H9 (cell line): ENCODE data around the gene FOXO1. TPM values are rescaled to one million over a fixed set of nuclear protein-coding genes. Genes with fewer than 3 reads are reported as not detected.

Experiments used
- DNase-seq: peaks from one replicate; pipeline ENCODE4 v3.0.0-alpha.2; 2017
- H2AFZ ChIP-seq: one replicate; pipeline ENCODE4 v1.6.1; 2013; ENCODE audit warnings: mild to moderate bottlenecking, low read length, control low read depth, moderate library complexity
- H2AK5ac ChIP-seq: 2 replicates; pipeline ENCODE4 v1.6.1; 2013; ENCODE audit warnings: low read length, control low read depth, mixed read lengths; ENCODE audit not compliant: insufficient read length
- H2BK120ac ChIP-seq: one replicate; pipeline ENCODE4 v1.6.1; 2013; ENCODE audit warnings: low read depth, mild to moderate bottlenecking, low read length, control low read depth, inconsistent platforms; ENCODE audit not compliant: poor library complexity, severe bottlenecking
- H2BK12ac ChIP-seq: 2 replicates; pipeline ENCODE4 v1.6.1; 2013; ENCODE audit warnings: low read length, control low read depth, mixed read lengths, low read depth; ENCODE audit not compliant: insufficient read length
- H2BK15ac ChIP-seq: 2 replicates; pipeline ENCODE4 v1.6.1; 2013; ENCODE audit warnings: low read depth, low read length, control low read depth
- H2BK20ac ChIP-seq: one replicate; pipeline ENCODE4 v1.6.1; 2013; ENCODE audit warnings: low read depth, mild to moderate bottlenecking, low read length, control low read depth, inconsistent platforms; ENCODE audit not compliant: poor library complexity, severe bottlenecking
- H2BK5ac ChIP-seq: 2 replicates; pipeline ENCODE4 v1.6.1; 2013; ENCODE audit warnings: low read length, control low read depth, mixed read lengths; ENCODE audit not compliant: insufficient read length
- H3K14ac ChIP-seq: 2 replicates; pipeline ENCODE4 v1.6.1; 2013; ENCODE audit warnings: low read length, control low read depth; ENCODE audit not compliant: insufficient read depth
- H3K18ac ChIP-seq: 2 replicates; pipeline ENCODE4 v1.6.1; 2013; ENCODE audit warnings: low read depth, mild to moderate bottlenecking, mixed read lengths, low read length, control low read depth; ENCODE audit not compliant: insufficient read length
- H3K23ac ChIP-seq: 2 replicates; pipeline ENCODE4 v1.6.1; 2013; ENCODE audit warnings: low read length, control low read depth, mixed read lengths, low read depth; ENCODE audit not compliant: insufficient read length
- H3K23me2 ChIP-seq: 2 replicates; pipeline ENCODE4 v1.6.1; 2013; ENCODE audit warnings: low read depth, mild to moderate bottlenecking, mixed read lengths, low read length, control low read depth; ENCODE audit not compliant: insufficient read length, poor library complexity, severe bottlenecking
- H3K27ac ChIP-seq: 2 replicates; pipeline ENCODE4 v1.5.1; 2013; ENCODE audit warnings: low read length, control low read depth, mixed read lengths, low read depth; ENCODE audit not compliant: insufficient read length
- H3K27me3 ChIP-seq: 2 replicates; pipeline ENCODE4 v1.6.1; 2013; ENCODE audit warnings: low read length, control low read depth, inconsistent platforms; ENCODE audit not compliant: insufficient read depth
- H3K4ac ChIP-seq: 2 replicates; pipeline ENCODE4 v1.6.1; 2013; ENCODE audit warnings: low read depth, mild to moderate bottlenecking, control low read depth, inconsistent platforms, low read length, moderate library complexity
- H3K4me1 ChIP-seq: 2 replicates; pipeline ENCODE4 v1.6.1; 2013; ENCODE audit warnings: low read length, control low read depth, inconsistent platforms; ENCODE audit not compliant: insufficient read depth
- H3K4me2 ChIP-seq: 2 replicates; pipeline ENCODE4 v1.6.1; 2013; ENCODE audit warnings: low read length, control low read depth, mixed read lengths; ENCODE audit not compliant: insufficient read length, insufficient read depth
- H3K56ac ChIP-seq: 2 replicates; pipeline ENCODE4 v1.6.1; 2013; ENCODE audit warnings: low read depth, mild to moderate bottlenecking, mixed read lengths, low read length, control low read depth; ENCODE audit not compliant: insufficient read length
- H3K79me1 ChIP-seq: 2 replicates; pipeline ENCODE4 v1.6.1; 2013; ENCODE audit warnings: low read depth, mild to moderate bottlenecking, moderate library complexity, low read length, control low read depth, inconsistent platforms; ENCODE audit not compliant: insufficient read depth, poor library complexity, severe bottlenecking
- H3K79me2 ChIP-seq: 2 replicates; pipeline ENCODE4 v1.6.1; 2013; ENCODE audit warnings: low read length, control low read depth, inconsistent platforms; ENCODE audit not compliant: insufficient read depth
- H3K9ac ChIP-seq: 2 replicates; pipeline ENCODE4 v1.6.1; 2013; ENCODE audit warnings: low read length, control low read depth, mixed read lengths; ENCODE audit not compliant: insufficient read length; ENCODE audit errors: extremely low read depth
- H3K9me3 ChIP-seq: one replicate; pipeline ENCODE4 v1.6.1; 2013; ENCODE audit warnings: low read depth, low read length, inconsistent platforms; ENCODE audit not compliant: control insufficient read depth
- H3T11ph ChIP-seq: one replicate; pipeline ENCODE4 v1.6.1; 2013; ENCODE audit warnings: mild to moderate bottlenecking, low read length, control low read depth, inconsistent platforms
- H4K20me1 ChIP-seq: one replicate; pipeline ENCODE4 v1.6.1; 2013; ENCODE audit not compliant: control insufficient read depth, insufficient read length, insufficient read depth
- H4K5ac ChIP-seq: 2 replicates; pipeline ENCODE4 v1.6.1; 2013; ENCODE audit warnings: low read depth, mild to moderate bottlenecking, mixed read lengths, low read length, control low read depth; ENCODE audit not compliant: insufficient read length
- H4K8ac ChIP-seq: replicated peaks from 2 replicates; pipeline ENCODE4 v1.6.1; 2013; ENCODE audit warnings: low read length, control low read depth, mixed read lengths, low read depth; ENCODE audit not compliant: insufficient read length
- H4K91ac ChIP-seq: 2 replicates; pipeline ENCODE4 v1.6.1; 2013; ENCODE audit warnings: low read depth, mild to moderate bottlenecking, moderate library complexity, mixed read lengths, low read length, control low read depth; ENCODE audit not compliant: insufficient read length
- H3K27ac Mint-ChIP-seq, 3 experiments: 2 replicates in 2 of 3; 3 replicates in 1 of 3; pipeline ENCODE4 v1.8.0; 2020 to 2021; ENCODE audit warnings: mixed read lengths in 3 of 3, mild to moderate bottlenecking in 1 of 3, moderate library complexity in 1 of 3
- H3K27me3 Mint-ChIP-seq: 2 replicates; pipeline ENCODE4 v1.8.0; 2021; ENCODE audit warnings: low read depth, mild to moderate bottlenecking, moderate library complexity, mixed read lengths
- H3K36me3 Mint-ChIP-seq, 3 experiments: 2 replicates in 2 of 3; 3 replicates in 1 of 3; pipeline ENCODE4 v1.8.0; 2020 to 2021; ENCODE audit warnings: low read depth in 3 of 3, mixed read lengths in 3 of 3; ENCODE audit not compliant: insufficient read depth in 1 of 3
- H3K4me1 Mint-ChIP-seq, 2 experiments: 2 replicates each; pipeline ENCODE4 v1.8.0; 2020; ENCODE audit warnings: mixed read lengths in 2 of 2
- H3K4me3 Mint-ChIP-seq, 2 experiments: 2 replicates in 1 of 2; 3 replicates in 1 of 2; pipeline ENCODE4 v1.8.0; 2020 to 2021; ENCODE audit warnings: mild to moderate bottlenecking in 2 of 2, mixed read lengths in 2 of 2, moderate library complexity in 1 of 2
- H3K9me3 Mint-ChIP-seq, 2 experiments: 2 replicates in 1 of 2; 3 replicates in 1 of 2; pipeline ENCODE4 v1.8.0; 2020; ENCODE audit warnings: mild to moderate bottlenecking in 2 of 2, mixed read lengths in 2 of 2, moderate library complexity in 1 of 2
- CTCF ChIP-seq: fragments of 200-600 bp; sonication (generic); conservative IDR thresholded peaks from 3 replicates; pipeline ENCODE4 v1.8.0; 2021; ENCODE audit warnings: antibody characterized with exemption, mild to moderate bottlenecking
- whole genome bisulfite sequencing: extraction: QIAGEN DNeasy Blood & Tissue Kit; methylation state at CpG from one replicate; pipeline ENCODE4 v1.1.7; 2013; ENCODE audit warnings: missing lambda C conversion rate, low lambda C conversion rate, mixed read lengths; ENCODE audit not compliant: insufficient read length; ENCODE audit errors: extremely low coverage; 5-methylcytosine and 5-hydroxymethylcytosine counted together
- total RNA-seq: library from RNA; stranded (reverse); gene quantifications from 2 replicates; pipeline ENCODE4 v1.2.1, GENCODE V29; 2021

Gene FOXO1
- total RNA-seq, 1 experiment from 2014 or later = 44.6 TPM

DNA sequence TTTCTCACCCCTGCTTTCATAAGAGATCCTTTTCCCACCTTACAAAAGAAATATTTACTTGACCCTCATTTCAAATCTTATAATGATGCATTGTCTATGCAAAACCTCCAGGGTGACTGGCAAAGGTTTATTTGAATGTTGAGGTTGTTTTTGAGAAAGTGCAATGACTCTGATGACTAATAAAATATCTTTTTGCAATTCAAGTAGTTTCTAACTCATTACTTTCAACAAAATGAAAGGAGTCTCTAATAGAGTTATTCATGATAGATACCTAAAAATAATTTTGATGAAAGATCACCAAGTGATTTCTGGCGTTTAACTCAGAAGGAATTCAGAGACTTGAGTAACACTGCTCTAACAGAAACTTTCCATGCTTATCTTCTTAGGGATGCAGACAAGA is 144.2 kb downstream of the FOXO1 start:
- no peaks in the 10 kb centered on the region for H3K9me3 Mint-ChIP-seq
- Histone ChIP-seq H4K5ac (no peak overlapping the region), H4K8ac (no peak overlapping the region), H2BK5ac (no peak overlapping the region), H3K14ac (no peak overlapping the region), H3K4me2 (no peak overlapping the region), H3K79me1 (no peaks in the 10 kb centered on the region), H3K27me3 (no peaks in the 10 kb centered on the region), H3K27ac (no peak overlapping the region), H3K4me1 (0 out of 2 replicates have a peak, but pooled peaks cover 2% of the 10 kb centered on the region), H2BK20ac (no peak overlapping the region), H3K79me2 (no peaks in the 10 kb centered on the region), H3K18ac (no peak overlapping the region), H3K23me2 (no peaks in the 10 kb centered on the region), H3K4ac (no peak overlapping the region), H2BK120ac (no peak overlapping the region), H4K91ac (no peak overlapping the region), H2AK5ac (no peak overlapping the region), H3K9ac (no peak overlapping the region), H3K23ac (no peak overlapping the region), H3T11ph (no peak overlapping the region), H4K20me1 (no peaks in the 10 kb centered on the region), H2BK15ac (no peak overlapping the region), H2AFZ (no peak overlapping the region), H3K56ac (no peak overlapping the region), H2BK12ac (no peak overlapping the region), H3K9me3 (no peaks in the 10 kb centered on the region)
- H3K4me3 Mint-ChIP-seq = no peak overlapping the region
- no CpG with 5 or more reads among the region's 1 CpG for WGBS
- H3K36me3 Mint-ChIP-seq = no peaks in the 10 kb centered on the region
- no peaks in the 10 kb centered on the region for H3K27me3 Mint-ChIP-seq
- no peak overlapping the region for H3K27ac Mint-ChIP-seq
- DNase-seq = no peak
- peaks cover 2 to 12% of the 10 kb centered on the region in 2 experiments; a peak in 3 of 4 replicates for H3K4me1 Mint-ChIP-seq
- no peak for TF ChIP-seq CTCF
